ENCODE results near the gene PRR29.
"Not testable (repeated sequence)": the region's sequence is repeated elsewhere in the genome, so short reads cannot be mapped to it uniquely, and the experiment has no call there.

Gene PRR29

GRCh38 chr17:64015447-64015846 lies 17.3 kb downstream of the PRR29 start:
- DNase-seq (ENCODE audit: low spot score), result no peak

GRCh38 chr17:64016231-64016784 lies 18.2 kb downstream of the PRR29 start:
- no peak for DNase-seq (ENCODE audit: low spot score)

DNA sequence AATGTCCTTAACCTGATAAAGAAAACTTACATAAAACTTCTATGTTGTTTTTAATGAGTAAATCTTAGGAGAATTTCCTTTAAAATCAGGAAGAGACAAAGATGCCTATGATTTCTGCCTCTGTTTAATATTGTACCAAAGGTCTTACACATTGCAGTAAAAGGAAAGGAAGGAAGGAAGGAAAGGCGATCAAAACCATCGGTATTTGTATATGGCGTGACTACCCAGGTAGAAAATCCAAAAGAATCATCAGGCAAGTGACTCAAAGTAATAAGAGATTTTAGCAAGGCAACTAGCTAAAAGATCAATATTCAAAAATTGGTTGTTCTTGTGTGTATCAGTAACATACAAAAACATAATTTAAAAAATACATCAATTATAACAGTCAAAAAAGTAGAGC lies 18.8 kb downstream of the PRR29 start:
- DNase-seq (ENCODE audit: low spot score), result no peak

DNA sequence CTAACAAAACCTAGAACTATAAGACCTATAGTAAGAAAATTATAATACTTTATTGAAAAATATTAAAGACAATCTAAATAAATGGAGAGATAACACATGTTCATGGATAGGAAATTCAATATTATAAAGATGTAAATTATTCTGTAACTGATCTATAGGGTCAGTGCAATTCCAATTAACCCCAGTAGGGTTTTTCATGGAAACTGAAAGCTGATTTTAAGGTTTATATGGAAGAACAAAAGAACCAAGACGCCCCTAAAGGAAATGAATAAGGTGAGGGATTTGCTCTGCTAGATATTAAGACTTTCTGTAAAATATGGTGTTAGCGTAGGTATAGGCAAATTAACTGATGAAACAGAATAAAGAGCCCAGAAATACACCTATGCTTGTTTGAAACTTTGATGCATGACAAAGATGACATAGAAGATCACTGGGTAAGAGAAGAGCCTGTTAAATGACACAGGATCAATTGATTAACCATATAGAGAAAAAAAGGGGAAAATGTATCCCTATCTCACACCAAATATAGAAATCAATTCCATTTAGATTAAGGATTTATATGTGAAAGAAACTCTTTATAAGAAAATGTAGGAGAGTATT lies 19.3 kb downstream of the PRR29 start:
- no peak for DNase-seq (ENCODE audit: low spot score)

GRCh38 chr17:64019551-64019961 lies 21.4 kb downstream of the PRR29 start:
- DNase-seq (ENCODE audit: low spot score), result not testable (repeated sequence)

GRCh38 chr17:64020056-64020766 lies 22.1 kb downstream of the PRR29 start, which contains the start of gene ICAM2:
TSS of gene ICAM2 (minus strand) at chr17:64020633. CDS start at chr17:64006691, 13,942 bp downstream.
- DNase-seq (ENCODE audit: low spot score), result no peak

DNA sequence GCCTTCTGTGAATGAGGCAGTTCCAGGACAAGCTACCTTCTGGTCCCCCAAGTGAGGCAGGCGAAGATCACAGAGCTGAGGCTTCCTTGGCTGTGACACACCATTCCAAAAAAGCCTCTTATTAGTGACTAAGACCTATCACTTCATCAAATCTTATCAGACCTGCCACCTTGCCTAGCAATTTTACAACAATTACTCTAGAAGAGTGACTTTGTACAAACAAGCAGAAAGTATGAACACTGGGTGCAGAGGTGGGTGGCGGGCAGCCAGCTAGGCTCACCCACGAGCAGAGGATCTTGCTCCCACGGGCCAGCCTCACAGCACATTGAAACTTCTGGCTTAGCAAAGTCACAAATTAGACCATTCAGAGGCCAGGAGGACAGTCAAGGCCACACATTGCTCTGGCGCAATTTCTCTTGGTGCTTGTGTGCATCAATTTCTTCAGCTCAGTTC lies 24.5 kb downstream of the PRR29 start:
- no peak for DNase-seq (ENCODE audit: low spot score)

GRCh38 chr17:64024215-64024654 lies 26.1 kb downstream of the PRR29 start:
- DNase-seq (ENCODE audit: low spot score), result no peak

DNA sequence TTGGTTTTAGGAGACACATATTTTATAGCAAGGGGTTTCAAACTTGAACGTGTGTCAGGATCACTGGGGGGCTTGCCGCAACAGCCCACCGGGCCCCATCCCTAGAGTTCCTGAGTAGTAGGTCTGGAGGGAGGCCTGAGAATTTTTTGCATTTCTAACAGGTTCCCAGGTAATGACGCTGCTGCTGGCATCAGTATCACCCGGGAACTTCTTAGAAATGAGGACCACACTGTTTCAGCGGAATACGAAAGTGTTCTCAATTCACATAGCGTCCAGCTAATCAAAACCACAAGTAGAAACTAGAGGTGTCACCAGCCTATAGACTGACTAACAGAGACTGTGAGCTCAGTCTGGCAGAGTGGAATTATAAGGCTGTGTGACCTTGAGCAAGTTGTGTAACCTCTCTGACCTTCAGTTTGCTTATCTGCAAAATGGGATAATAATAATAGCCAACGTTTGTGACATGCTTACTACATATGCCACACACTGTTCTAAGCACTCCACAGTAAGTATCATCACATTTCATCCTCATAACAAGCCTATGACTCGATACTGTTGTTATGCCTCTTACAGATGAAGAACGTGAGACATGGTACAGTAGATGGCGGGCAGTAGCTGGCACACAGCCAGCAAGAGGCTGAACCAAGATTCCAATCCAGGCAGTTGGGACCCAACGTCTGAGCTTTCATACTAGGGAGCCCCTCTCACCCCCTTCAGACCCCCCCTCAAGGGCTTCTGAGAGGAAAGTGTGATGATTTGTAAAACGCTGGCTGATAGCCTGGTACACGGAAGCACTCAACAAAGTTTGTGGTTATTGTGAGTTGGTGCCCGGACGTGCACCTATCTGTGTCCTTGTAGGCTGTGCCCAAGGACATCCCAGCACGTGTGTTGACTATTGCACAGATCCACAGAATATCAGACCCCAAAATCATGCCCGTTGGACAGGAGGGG lies 26.9 kb downstream of the PRR29 start:
- DNase-seq (ENCODE audit: low spot score), result no peak

GRCh38 chr17:64025732-64026294 lies 27.7 kb downstream of the PRR29 start:
- peak; percentile 82 for DNase-seq (ENCODE audit: low spot score)

DNA sequence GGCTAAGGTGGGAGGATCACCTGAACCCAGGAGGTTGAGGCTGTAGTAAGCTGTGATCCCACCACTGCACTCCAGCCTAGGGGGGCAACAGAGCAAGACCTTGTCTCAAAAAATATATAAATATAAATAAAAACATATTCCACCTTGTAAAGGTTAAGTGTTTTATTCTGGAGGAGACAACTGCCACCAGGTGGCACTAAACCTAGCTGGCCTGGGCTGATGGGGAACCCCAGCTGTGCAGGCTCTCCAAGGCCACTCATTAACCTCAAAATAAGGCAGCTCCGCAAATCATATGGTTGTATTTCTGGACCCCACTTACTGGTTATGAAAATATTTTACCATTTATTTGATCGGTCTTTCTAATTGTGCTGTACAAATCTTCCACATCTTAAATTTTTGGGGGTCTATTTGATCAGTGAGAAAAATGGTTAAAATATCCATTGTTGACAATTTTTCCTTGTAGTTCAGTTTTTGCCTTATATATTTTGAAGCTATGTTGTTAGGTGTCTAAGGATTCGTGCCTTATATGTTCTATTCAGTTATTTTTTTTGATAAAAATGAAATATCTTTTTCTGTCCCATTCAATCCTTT lies 30.8 kb downstream of the PRR29 start:
- DNase-seq (ENCODE audit: low spot score), result peak; percentile 64

DNA sequence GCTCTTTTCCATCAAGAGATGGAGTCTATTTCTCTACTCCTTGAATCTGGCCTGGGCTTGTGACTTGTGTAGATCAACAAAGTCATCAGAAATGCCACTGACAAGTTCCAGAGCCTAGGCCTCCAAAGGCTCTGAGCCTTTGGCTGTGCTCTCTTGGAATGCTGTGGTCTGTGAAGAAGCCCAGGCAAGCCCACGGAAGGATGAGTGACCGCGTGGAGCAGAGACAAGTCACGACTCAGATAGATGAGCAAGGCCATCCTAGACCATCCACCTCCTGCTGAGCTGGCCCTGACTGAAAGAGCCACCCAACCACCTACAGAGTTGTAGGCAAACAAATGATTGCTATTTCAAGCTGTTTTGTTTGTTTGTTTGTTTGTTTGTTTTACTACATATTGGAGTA lies 33.9 kb downstream of the PRR29 start:
- DNase-seq (ENCODE audit: low spot score), result no peak

DNA sequence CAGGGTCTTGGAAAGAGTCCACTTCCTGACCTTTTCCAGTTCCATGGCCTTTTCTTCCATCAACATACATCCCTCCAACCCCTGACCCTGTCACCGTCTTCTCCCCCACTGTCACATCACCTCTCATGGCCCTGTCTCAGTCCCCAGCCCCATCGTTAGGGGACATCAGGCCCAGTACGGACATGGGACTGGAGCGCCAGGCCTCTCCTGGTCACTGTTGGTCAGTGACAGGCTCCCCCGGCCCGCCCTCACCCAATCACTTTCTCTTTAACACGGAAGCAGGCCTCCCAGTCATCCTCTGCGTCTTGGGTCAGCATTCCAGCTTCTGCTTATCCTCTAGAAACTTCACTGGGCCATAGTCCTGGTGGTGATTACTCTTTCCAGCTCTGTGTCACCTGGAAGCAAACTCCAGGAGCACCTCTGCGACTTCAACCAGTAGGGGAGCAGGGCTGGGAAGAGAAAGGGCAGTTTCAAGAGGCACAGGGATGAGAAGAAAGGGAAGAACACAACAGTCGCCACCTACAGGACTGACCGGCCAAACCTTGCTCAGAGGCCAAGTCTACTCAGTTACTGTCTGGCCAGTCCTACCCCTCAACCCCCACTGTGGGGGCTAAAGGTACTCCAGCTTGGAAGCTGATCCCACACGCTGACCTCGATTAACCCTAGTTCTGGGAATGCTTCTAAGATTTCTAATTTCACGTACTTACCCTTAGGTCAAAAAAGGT lies 38.2 kb downstream of the PRR29 start:
- peak; percentile 52 for DNase-seq (ENCODE audit: low spot score)

DNA sequence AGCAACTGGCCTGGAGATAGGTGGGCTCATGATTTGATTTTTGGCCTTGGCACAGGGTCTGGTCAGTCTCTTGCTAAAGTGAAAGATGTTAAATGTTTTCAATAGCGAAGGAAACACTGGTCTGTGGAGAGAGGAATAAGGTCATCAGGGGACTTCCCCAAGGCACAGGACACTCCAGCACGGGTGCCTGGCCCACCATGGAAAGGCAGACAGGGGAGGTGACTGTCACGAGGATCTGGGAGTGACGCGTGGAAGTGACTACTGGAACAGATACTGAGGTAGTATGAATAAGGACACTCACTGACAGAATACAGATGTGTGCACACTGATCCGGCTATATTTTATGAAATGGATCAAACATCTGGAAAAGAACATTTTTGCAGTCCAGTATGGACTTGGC lies 39.0 kb downstream of the PRR29 start:
- no peak for DNase-seq (ENCODE audit: low spot score)

DNA sequence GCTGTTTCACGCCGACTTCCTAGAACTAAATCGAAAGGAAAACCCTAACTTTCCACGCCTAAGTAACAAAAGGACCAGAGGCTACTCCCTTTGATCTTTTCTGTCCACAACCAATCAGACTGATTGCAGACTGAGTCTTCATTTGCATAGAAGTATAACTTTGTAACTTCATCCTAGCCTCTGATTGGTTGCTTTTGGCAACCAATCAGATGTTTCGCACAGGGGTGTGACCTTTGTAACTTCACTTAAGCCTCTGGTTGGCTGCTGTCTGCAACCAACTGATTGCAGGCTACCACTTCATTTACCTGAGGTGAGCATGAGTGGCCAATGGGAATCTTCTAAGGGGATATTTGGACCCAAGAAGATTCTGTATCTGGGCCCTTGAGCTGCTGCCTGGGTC lies 39.7 kb downstream of the PRR29 start:
- no peak for DNase-seq (ENCODE audit: low spot score)

DNA sequence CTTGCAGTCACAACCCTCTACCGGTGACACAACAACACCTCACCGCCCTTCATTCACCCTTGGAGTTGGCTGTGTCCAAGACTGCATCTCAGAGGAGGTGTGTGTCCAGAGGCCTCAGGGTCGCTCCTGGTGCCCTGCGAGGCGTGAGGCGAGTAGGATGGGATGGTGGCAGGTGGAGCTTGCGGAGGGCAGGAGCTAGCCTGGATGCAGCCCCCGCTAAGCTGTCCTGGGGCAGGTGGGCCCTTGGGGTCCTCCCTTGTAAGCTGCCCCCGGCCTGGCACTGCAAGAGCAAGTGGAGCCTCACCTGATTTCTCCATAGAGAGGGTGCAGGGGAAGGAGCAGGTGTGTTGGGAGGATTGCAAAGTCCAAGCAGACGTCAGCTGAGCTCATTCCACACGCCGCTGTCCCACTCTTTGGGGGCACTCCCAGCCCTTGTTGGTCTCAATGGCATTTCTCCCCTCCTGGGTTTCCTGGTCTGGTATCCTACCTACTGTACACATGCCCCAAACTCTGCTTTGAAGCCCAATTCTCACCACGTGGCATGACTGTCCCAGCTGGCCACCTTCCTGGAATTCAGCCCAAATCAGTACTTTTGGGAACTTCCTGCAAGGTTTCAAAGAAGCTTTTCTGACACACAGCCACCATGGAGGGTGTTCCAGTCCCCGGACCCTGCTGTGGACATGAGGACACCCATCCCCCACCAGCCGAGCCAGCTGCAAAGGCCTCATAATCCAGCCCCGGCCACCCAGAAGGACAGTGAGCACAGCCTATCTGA lies 40.4 kb downstream of the PRR29 start:
- no peak for DNase-seq (ENCODE audit: low spot score)

DNA sequence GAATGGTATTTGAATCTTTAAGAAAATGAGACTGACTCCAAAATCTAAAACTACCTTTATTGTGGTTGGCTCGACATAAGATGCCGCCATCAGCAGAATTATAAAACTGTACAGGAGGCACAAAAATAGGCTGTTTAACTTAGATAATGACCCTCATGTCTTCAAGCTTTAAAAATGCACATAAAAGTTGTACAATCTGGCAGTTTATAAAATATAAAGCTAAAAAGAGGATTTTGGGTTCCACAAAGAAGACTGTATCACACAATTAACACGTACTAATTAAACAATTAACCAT lies 40.9 kb downstream of the PRR29 start:
- no peak for DNase-seq (ENCODE audit: low spot score)

GRCh38 chr17:64040206-64040605 lies 42.1 kb downstream of the PRR29 start:
- DNase-seq (ENCODE audit: low spot score), result no peak

DNA sequence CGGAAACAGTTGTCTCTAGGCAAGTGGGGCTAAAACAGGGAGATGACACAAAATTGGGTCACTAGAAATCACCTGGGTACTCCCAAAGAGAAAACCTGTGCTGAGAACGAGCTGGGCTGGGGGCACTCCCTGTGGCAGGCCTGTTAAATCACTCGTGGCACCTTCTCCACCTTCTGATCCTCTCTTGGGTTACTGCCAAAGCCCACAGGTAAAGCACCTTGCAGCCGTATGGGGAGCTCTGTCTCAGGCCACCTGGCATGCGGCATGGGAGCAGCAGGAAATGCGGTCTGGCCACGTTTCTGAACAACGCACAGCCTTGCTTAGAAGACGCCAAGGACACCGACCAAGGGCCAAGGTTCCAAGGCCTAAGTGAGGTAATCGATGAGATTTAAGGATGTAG lies 43.8 kb downstream of the PRR29 start:
- DNase-seq (ENCODE audit: low spot score), result no peak

Data from HuH-7 (cell line).